Activated CD8-positive, alpha-beta T cell treated with anti-CD3 and anti-CD28 coated beads for 36 hours (primary cell): Measurements from ENCODE around the gene CELF4. TPM values are rescaled to one million over a fixed set of nuclear protein-coding genes. Genes with fewer than 3 reads are reported as not detected.
A peak's percentile ranks its signal among the peaks of the same experiment; 100 is the strongest.

Experiments
- ATAC-seq: fragments of 200-7000 bp; cut with Tn5 transposase; one replicate; pipeline ENCODE4 v1.10.0; 2021; ENCODE audit warnings: mild to moderate bottlenecking, moderate library complexity
- CTCF ChIA-PET: fragments of 350-600 bp; sonication (Branson Sonifier 250); formaldehyde crosslinking; loops from one replicate; lab custom pipeline; 2021; ENCODE audit warnings: antibody characterized with exemption; lab: Charles Lee
- POLR2A ChIA-PET: fragments of 350-600 bp; sonication (Branson Sonifier 250); formaldehyde crosslinking; loops from one replicate; lab custom pipeline; 2021; ENCODE audit warnings: antibody characterized with exemption; lab: Charles Lee
- DNase-seq: peaks from one replicate; pipeline ENCODE4 v3.0.0-alpha.2; 2020
- H3K27ac Mint-ChIP-seq: one replicate; pipeline ENCODE4 v1.8.0; 2021; ENCODE audit warnings: mild to moderate bottlenecking, mixed read lengths
- H3K27me3 Mint-ChIP-seq: one replicate; pipeline ENCODE4 v1.8.0; 2021; ENCODE audit warnings: mixed read lengths
- H3K36me3 Mint-ChIP-seq: one replicate; pipeline ENCODE4 v1.8.0; 2021; ENCODE audit warnings: low read depth, mixed read lengths
- H3K4me1 Mint-ChIP-seq: one replicate; pipeline ENCODE4 v1.8.0; 2021; ENCODE audit warnings: low read depth, mixed read lengths
- H3K4me3 Mint-ChIP-seq: one replicate; pipeline ENCODE4 v1.8.0; 2021; ENCODE audit warnings: mild to moderate bottlenecking, moderate library complexity, mixed read lengths
- H3K9me3 Mint-ChIP-seq: one replicate; pipeline ENCODE4 v1.8.0; 2021; ENCODE audit warnings: mixed read lengths
- intact Hi-C: fragments of 100-400 bp; cut with micrococcal nuclease; formaldehyde crosslinking; loops from one replicate; pipeline ENCODE4 v1.10.0; 2022
- total RNA-seq, 2 experiments: library from RNA; stranded (reverse); gene quantifications; one replicate each; pipeline ENCODE4 v1.2.3, GENCODE V29; 2021
- TF ChIP-seq, protein P1 (sequence below): fragments of 200-600 bp; IDR thresholded peaks from one replicate; pipeline ENCODE4 v1.8.0; 2022; ENCODE audit warnings: antibody characterized with exemption, mild to moderate bottlenecking

The CELF4 gene
- total RNA-seq, 2 experiments from 2014 or later: not detected

DNA sequence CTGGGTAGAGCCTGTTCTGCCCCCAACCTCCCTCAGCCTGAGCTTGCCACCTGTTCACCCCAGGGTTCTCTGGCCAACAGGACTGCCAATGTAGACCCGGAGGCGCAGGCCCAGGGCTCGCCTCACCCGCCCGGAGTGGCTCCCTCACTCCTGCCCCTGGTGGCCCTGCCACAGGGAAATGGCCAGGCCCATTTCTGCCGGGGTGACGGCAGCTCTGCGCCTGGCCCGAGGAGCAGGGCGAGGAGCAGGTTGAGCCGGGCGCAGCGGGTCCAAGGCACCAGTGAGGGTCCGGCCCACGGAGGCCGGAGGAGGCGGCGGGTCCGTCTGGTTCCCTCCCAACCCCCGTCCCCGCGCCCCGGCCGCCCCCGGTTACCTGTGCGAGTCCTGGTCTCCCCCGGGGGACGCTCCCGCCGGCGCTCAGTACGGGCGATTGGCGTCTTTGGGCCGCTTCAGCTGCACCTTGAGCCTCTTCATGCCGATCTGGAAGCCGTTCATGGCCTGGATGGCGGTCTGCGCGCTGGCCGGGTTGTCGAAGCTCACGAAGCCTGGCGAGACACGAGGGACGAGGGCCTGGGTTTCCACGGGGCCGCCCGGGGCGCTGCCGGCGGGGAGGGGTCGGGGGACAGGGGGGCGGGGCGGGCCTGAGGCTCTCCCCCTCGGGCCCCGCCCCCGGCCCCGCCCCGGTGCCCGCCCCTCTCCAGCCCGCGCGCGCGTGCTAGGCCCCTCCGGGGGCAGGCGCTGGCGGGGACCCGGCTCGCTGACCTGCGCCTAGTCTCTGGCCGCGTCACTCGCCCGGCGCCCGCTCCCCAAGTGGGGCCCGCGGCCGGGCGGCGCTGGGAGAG lies 312.0 kb downstream of the CELF4 start:
- ATAC-seq (peak; percentile 66), DNase-seq (peak; percentile 16)
- intact Hi-C loops: no loop called here
- Mint-ChIP-seq H3K4me1 (no peaks in the 10 kb centered on the region), H3K36me3 (no peaks in the 10 kb centered on the region), H3K27ac (no peak overlapping the region), H3K27me3 (peaks cover 47% of the 10 kb centered on the region), H3K9me3 (no peaks in the 10 kb centered on the region), H3K4me3 (no peak overlapping the region)
- TF ChIP-seq, protein P1, sequence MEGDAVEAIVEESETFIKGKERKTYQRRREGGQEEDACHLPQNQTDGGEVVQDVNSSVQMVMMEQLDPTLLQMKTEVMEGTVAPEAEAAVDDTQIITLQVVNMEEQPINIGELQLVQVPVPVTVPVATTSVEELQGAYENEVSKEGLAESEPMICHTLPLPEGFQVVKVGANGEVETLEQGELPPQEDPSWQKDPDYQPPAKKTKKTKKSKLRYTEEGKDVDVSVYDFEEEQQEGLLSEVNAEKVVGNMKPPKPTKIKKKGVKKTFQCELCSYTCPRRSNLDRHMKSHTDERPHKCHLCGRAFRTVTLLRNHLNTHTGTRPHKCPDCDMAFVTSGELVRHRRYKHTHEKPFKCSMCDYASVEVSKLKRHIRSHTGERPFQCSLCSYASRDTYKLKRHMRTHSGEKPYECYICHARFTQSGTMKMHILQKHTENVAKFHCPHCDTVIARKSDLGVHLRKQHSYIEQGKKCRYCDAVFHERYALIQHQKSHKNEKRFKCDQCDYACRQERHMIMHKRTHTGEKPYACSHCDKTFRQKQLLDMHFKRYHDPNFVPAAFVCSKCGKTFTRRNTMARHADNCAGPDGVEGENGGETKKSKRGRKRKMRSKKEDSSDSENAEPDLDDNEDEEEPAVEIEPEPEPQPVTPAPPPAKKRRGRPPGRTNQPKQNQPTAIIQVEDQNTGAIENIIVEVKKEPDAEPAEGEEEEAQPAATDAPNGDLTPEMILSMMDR: no peak
- ChIA-PET POLR2A (no interaction called here), CTCF (no interaction called here)

DNA sequence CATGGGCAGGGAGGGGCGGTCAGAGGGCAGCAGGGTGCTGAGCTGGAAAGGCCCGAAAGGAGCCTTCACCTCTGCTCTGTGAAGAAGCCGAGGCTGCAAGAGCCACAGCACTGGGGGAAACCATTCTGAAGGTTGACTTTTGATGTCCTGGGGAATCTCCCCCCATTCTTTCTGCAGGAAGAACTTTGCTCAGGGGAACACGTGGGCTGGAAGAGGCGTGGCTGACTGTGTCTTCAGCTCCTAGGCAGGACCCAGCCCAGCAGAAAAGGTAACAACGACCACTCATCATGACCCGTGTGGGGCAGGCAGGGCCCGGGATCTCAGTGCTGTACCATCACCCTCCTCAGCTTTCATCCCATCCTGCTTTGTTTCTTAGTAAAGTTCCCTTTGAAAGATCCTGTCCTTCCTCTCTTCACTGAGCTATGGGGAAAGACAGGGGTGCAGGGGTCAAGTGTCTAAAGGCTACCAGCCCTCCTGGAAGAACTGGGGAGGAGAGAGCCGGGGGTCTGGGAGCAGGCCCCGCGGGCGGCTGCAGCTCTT lies 312.7 kb downstream of the CELF4 start:
- no peaks in the 10 kb centered on the region for H3K9me3 Mint-ChIP-seq
- no peak overlapping the region for H3K4me3 Mint-ChIP-seq
- intact Hi-C loops: no loop called here
- ChIA-PET CTCF (no interaction called here), POLR2A (no interaction called here)
- H3K27me3 Mint-ChIP-seq: peaks cover 46% of the 10 kb centered on the region
- TF ChIP-seq, protein P1: no peak
- peak; percentile 30 for ATAC-seq
- no peak overlapping the region for H3K27ac Mint-ChIP-seq
- DNase-seq: peak; percentile 20
- H3K36me3 Mint-ChIP-seq: no peaks in the 10 kb centered on the region
- H3K4me1 Mint-ChIP-seq: no peaks in the 10 kb centered on the region

DNA sequence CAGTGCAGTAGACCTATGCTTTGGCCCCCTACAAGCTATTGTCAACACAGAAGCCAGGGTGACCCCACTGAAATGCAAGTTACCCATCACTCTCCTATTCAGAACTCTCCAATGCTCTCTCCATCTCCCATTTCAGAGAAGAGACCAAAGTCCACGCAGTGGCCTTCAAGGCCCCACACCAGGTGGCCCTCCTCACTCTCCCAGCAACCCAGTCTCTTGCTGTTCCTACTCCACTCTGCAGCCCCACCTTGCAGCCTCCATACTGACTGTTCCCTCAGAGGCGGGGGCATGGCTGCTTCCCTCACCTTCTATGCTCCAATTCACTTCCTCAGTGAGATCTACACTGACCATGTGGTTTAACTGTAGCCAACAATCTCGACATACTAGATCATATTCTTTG lies 313.3 kb downstream of the CELF4 start:
- Mint-ChIP-seq H3K36me3 (no peaks in the 10 kb centered on the region), H3K9me3 (no peaks in the 10 kb centered on the region), H3K27ac (no peak overlapping the region), H3K27me3 (peaks cover 44% of the 10 kb centered on the region), H3K4me1 (no peaks in the 10 kb centered on the region), H3K4me3 (no peak overlapping the region)
- DNase-seq (no peak), ATAC-seq (no peak)
- POLR2A ChIA-PET: no interaction called here
- intact Hi-C loops: no loop called here
- TF ChIP-seq, protein P1: no peak
- CTCF ChIA-PET: no interaction called here

DNA sequence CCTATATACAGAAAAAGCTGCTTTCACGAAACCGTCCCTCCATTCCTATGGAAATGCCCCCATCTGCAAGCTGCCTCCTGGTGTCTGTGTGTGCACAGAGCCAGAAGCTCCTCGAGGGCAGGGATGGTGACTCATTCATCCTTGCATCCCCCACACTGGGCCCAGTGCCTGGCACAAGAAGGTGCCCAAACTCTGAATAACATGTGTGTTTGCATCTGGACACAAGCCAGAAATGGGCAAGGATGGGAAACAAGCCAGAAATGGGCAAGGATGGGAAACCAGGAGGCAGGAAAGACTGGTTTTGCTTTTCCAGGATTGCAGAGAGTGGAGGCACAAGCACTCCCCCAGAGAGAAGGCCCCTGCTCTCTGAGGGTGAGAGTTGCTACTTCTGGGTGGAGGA lies 313.9 kb downstream of the CELF4 start:
- Mint-ChIP-seq H3K4me3 (no peak overlapping the region), H3K9me3 (no peaks in the 10 kb centered on the region), H3K36me3 (no peaks in the 10 kb centered on the region), H3K4me1 (no peaks in the 10 kb centered on the region), H3K27me3 (peaks cover 48% of the 10 kb centered on the region), H3K27ac (no peak overlapping the region)
- DNase-seq (no peak), ATAC-seq (no peak)
- intact Hi-C loops: no loop called here
- CTCF ChIA-PET: interaction anchor here (1.0 kb wide), 1 partner anchor 310 kb away, joined by 3 read pairs; no protein-coding TSS in a partner anchor
- TF ChIP-seq, protein P1: no peak
- POLR2A ChIA-PET: no interaction called here
